ENCODE data around the gene PPME1. TPM values are rescaled to one million over a fixed set of nuclear protein-coding genes. Genes with fewer than 3 reads are reported as not detected.

The PPME1 gene
- total RNA-seq, 1 experiment from 2014 or later: 66.2 TPM

GRCh38 chr11:74282421-74282820 is 111.3 kb downstream of the PPME1 start:
- POLR2A ChIA-PET (ENCODE audit: unreplicated experiment): no interaction called here
- Histone ChIP-seq H2AFZ (ENCODE audit: low read length) (no peak overlapping the region), H3K36me3 (ENCODE audit: low read depth, low read length) (no peaks in the 10 kb centered on the region), H3F3A (ENCODE audit: low read length, unreplicated experiment) (peaks cover 5% of the 10 kb centered on the region), H3K27me3 (ENCODE audit: low read length) (no peaks in the 10 kb centered on the region), H3K9ac (ENCODE audit: low read length) (no peak overlapping the region), H3K4me2 (ENCODE audit: low read length) (no peak overlapping the region), H3K4me1 (ENCODE audit: insufficient read depth, low read length) (peaks cover 51% of the 10 kb centered on the region), H3K79me2 (ENCODE audit: low read length) (no peaks in the 10 kb centered on the region), H3K9me2 (replicated peaks; ENCODE audit: low read length) (no peaks in the 10 kb centered on the region), H3K9me3 (ENCODE audit: low read length) (no peaks in the 10 kb centered on the region), H4K20me1 (ENCODE audit: low read length) (no peaks in the 10 kb centered on the region), H3K27ac (ENCODE audit: low read length) (no peak overlapping the region), H3K4me3 (ENCODE audit: low read length) (no peak overlapping the region)
- no TSS peak for BruUV-seq (replicated peaks)
- DNase-seq: no peak
- intact Hi-C loops (cut with micrococcal nuclease): no loop called here
- no peak for ATAC-seq
- CTCF ChIA-PET: no interaction called here
- TF ChIP-seq CTCF (conservative IDR thresholded peaks at IDR 0.05; ENCODE audit: low read depth, low read length) (no peak), EZH2 (IDR thresholded peaks at IDR 0.05; ENCODE audit: low read length, unreplicated experiment) (no peak)

GRCh38 chr11:74282914-74283371 is 111.9 kb downstream of the PPME1 start:
- POLR2A ChIA-PET (ENCODE audit: unreplicated experiment): no interaction called here

More at GRCh38 chr11:74282914-74283371, 111.9 kb downstream of the PPME1 start:
- Histone ChIP-seq H3K9ac (ENCODE audit: low read length) (no peak overlapping the region), H3K27ac (ENCODE audit: low read length) (peak overlapping the region; percentile 85), H3K4me3 (ENCODE audit: low read length) (no peak overlapping the region), H3K27me3 (ENCODE audit: low read length) (no peaks in the 10 kb centered on the region), H2AFZ (ENCODE audit: low read length) (no peak overlapping the region), H3F3A (ENCODE audit: low read length, unreplicated experiment) (peaks cover 5% of the 10 kb centered on the region), H3K9me2 (replicated peaks; ENCODE audit: low read length) (no peaks in the 10 kb centered on the region), H3K9me3 (ENCODE audit: low read length) (no peaks in the 10 kb centered on the region), H3K79me2 (ENCODE audit: low read length) (no peaks in the 10 kb centered on the region), H3K36me3 (ENCODE audit: low read depth, low read length) (no peaks in the 10 kb centered on the region), H3K4me1 (ENCODE audit: insufficient read depth, low read length) (peaks cover 53% of the 10 kb centered on the region), H3K4me2 (ENCODE audit: low read length) (no peak overlapping the region; the same call in 1 of the 2 replicates), H4K20me1 (ENCODE audit: low read length) (no peaks in the 10 kb centered on the region)
- CTCF ChIA-PET: no interaction called here
- intact Hi-C loops (cut with micrococcal nuclease): no loop called here
- DNase-seq: no peak
- no peak for ATAC-seq
- no TSS peak for BruUV-seq (replicated peaks)
- TF ChIP-seq CTCF (conservative IDR thresholded peaks at IDR 0.05; ENCODE audit: low read depth, low read length) (no peak), EZH2 (IDR thresholded peaks at IDR 0.05; ENCODE audit: low read length, unreplicated experiment) (no peak), EZH2phosphoT487 (IDR thresholded peaks at IDR 0.05; ENCODE audit: borderline replicate concordance, low read length) (no peak)

All from PC-3 (cell line).